HepG2 (cell line): Measurements from ENCODE around the gene TTLL10. TPM values are rescaled to one million over a fixed set of nuclear protein-coding genes. Genes with fewer than 3 reads are reported as not detected.
A peak's percentile ranks its signal among the peaks of the same experiment; 100 is the strongest.

ENCODE experiments used
- HNRNPLL ChIP-seq: fragments of 200-400 bp; formaldehyde crosslinking; IDR thresholded peaks from 2 replicates; pipeline ENCODE4 v1.6.1; 2017; ENCODE audit warnings: mild to moderate bottlenecking, low read depth, low read length; ENCODE audit not compliant: poor library complexity, severe bottlenecking
- HOXA3 ChIP-seq: sonication (generic); formaldehyde crosslinking; IDR thresholded peaks from 2 replicates; pipeline ENCODE4 v1.5.0; 2020; ENCODE audit warnings: missing genetic modification reagents
- MYNN ChIP-seq: sonication (generic); formaldehyde crosslinking; IDR thresholded peaks from 2 replicates; pipeline ENCODE4 v1.4.0; 2020; ENCODE audit warnings: mild to moderate bottlenecking, low read depth, missing genetic modification reagents
- ZFP41 ChIP-seq: sonication (generic); formaldehyde crosslinking; IDR thresholded peaks from 2 replicates; pipeline ENCODE4 v1.4.0; 2020; ENCODE audit warnings: mild to moderate bottlenecking, missing genetic modification reagents, borderline replicate concordance
- ZNF124 ChIP-seq: sonication (generic); formaldehyde crosslinking; IDR thresholded peaks from 2 replicates; pipeline ENCODE4 v1.4.0; 2020; ENCODE audit warnings: missing genetic modification reagents
- ZNF235 ChIP-seq: sonication (generic); formaldehyde crosslinking; IDR thresholded peaks from 2 replicates; pipeline ENCODE4 v1.8.1; 2023; ENCODE audit warnings: mild to moderate bottlenecking, missing genetic modification reagents, borderline replicate concordance
- polyA plus RNA-seq, 8 experiments: library from polyadenylated mRNA; depleted of rRNA in 3 of 8; stranded (reverse) in 7 of 8; unstranded in 1 of 8; fragments of >200 nt; fragmentation: Illumina TruSeq in 4 of 8; extraction: Trizol in 4 of 8; gene quantifications; 2 replicates each; pipeline versions ENCODE4 v1.2.1 to v1.2.3, GENCODE V29; 2011 to 2016; ENCODE audit warnings: low read depth in 4 of 8, missing spikeins in 1 of 8, mixed read lengths in 1 of 8; ENCODE audit not compliant: insufficient read depth in 1 of 8
- total RNA-seq, 5 experiments: library from RNA; depleted of rRNA; stranded (reverse); fragments of >200 nt; fragmentation: Illumina TruSeq; extraction: Trizol; gene quantifications; 2 replicates each; pipeline ENCODE4 v1.2.3, GENCODE V29; 2016; ENCODE audit warnings: low read depth in 1 of 5
- TF ChIP-seq, protein P1 (sequence below): sonication (generic); formaldehyde crosslinking; conservative IDR thresholded peaks from 2 replicates; pipeline ENCODE4 v1.4.0; 2020; ENCODE audit warnings: missing genetic modification reagents
- TF ChIP-seq, protein P2 (sequence below): sonication (generic); formaldehyde crosslinking; IDR thresholded peaks from 2 replicates; pipeline ENCODE4 v1.8.1; 2022; ENCODE audit warnings: low read depth, mild to moderate bottlenecking, missing genetic modification reagents
- TF ChIP-seq, protein P3 (sequence below): sonication (generic); formaldehyde crosslinking; IDR thresholded peaks from 2 replicates; pipeline ENCODE4 v1.4.0; 2020; ENCODE audit warnings: missing genetic modification reagents

The TTLL10 gene
- total and polyA plus RNA-seq, 2 of the 13 experiments (the other 11 are each of a cell fraction or from before 2014, with no cell fraction given), result not detected

DNA sequence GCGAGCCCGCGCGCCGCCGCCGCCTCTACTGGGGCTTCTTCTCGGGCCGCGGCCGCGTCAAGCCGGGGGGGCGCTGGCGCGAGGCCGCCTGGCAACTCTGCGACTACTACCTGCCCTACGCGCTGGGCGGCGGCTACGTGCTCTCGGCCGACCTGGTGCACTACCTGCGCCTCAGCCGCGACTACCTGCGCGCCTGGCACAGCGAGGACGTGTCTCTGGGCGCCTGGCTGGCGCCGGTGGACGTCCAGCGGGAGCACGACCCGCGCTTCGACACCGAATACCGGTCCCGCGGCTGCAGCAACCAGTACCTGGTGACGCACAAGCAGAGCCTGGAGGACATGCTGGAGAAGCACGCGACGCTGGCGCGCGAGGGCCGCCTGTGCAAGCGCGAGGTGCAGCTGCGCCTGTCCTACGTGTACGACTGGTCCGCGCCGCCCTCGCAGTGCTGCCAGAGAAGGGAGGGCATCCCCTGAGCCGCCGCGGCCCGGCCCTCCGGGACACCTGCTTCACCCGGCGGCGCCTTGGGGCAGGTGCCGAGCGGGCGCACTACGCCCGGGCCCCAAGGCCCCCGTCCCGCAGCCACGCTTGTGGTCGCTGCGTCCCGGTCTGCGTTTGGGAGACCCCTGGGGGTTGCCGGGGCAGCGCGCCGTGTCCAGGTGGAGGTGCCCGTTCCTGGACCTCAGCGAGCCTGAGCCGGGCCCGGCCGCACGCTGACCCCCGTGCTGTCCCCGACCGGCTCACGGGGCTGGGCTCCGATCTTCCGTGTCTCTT is 59.3 kb downstream of the TTLL10 start (continued):
- TF ChIP-seq, protein P1, sequence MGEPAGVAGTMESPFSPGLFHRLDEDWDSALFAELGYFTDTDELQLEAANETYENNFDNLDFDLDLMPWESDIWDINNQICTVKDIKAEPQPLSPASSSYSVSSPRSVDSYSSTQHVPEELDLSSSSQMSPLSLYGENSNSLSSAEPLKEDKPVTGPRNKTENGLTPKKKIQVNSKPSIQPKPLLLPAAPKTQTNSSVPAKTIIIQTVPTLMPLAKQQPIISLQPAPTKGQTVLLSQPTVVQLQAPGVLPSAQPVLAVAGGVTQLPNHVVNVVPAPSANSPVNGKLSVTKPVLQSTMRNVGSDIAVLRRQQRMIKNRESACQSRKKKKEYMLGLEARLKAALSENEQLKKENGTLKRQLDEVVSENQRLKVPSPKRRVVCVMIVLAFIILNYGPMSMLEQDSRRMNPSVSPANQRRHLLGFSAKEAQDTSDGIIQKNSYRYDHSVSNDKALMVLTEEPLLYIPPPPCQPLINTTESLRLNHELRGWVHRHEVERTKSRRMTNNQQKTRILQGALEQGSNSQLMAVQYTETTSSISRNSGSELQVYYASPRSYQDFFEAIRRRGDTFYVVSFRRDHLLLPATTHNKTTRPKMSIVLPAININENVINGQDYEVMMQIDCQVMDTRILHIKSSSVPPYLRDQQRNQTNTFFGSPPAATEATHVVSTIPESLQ (CRISPR knock-in tag), result no peak
- no peak for TF ChIP-seq ZNF124
- 0 out of 2 replicates have a peak, but pooled peaks have one; percentile 29 for TF ChIP-seq HOXA3 (CRISPR knock-in tag)
- no peak for TF ChIP-seq MYNN
- TF ChIP-seq, protein P2, sequence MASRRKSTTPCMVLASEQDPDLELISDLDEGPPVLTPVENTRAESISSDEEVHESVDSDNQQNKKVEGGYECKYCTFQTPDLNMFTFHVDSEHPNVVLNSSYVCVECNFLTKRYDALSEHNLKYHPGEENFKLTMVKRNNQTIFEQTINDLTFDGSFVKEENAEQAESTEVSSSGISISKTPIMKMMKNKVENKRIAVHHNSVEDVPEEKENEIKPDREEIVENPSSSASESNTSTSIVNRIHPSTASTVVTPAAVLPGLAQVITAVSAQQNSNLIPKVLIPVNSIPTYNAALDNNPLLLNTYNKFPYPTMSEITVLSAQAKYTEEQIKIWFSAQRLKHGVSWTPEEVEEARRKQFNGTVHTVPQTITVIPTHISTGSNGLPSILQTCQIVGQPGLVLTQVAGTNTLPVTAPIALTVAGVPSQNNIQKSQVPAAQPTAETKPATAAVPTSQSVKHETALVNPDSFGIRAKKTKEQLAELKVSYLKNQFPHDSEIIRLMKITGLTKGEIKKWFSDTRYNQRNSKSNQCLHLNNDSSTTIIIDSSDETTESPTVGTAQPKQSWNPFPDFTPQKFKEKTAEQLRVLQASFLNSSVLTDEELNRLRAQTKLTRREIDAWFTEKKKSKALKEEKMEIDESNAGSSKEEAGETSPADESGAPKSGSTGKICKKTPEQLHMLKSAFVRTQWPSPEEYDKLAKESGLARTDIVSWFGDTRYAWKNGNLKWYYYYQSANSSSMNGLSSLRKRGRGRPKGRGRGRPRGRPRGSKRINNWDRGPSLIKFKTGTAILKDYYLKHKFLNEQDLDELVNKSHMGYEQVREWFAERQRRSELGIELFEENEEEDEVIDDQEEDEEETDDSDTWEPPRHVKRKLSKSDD (CRISPR knock-in tag), result peak; percentile 89; the same call in 1 of the 2 replicates
- no peak for TF ChIP-seq ZFP41 (CRISPR knock-in tag)
- TF ChIP-seq ZNF235 (CRISPR knock-in tag), result 0 out of 2 replicates have a peak, but pooled peaks have one; percentile 59
- peak; percentile 4 for TF ChIP-seq HNRNPLL
- TF ChIP-seq, protein P3, sequence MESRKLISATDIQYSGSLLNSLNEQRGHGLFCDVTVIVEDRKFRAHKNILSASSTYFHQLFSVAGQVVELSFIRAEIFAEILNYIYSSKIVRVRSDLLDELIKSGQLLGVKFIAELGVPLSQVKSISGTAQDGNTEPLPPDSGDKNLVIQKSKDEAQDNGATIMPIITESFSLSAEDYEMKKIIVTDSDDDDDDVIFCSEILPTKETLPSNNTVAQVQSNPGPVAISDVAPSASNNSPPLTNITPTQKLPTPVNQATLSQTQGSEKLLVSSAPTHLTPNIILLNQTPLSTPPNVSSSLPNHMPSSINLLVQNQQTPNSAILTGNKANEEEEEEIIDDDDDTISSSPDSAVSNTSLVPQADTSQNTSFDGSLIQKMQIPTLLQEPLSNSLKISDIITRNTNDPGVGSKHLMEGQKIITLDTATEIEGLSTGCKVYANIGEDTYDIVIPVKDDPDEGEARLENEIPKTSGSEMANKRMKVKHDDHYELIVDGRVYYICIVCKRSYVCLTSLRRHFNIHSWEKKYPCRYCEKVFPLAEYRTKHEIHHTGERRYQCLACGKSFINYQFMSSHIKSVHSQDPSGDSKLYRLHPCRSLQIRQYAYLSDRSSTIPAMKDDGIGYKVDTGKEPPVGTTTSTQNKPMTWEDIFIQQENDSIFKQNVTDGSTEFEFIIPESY (CRISPR knock-in tag), result peak; percentile 53; the same call in 1 of the 2 replicates
- TF ChIP-seq, all 625 proteins: peak for 16
